Liver (tissue), 9 donors: Measurements from ENCODE around the gene PTGIS. TPM values are rescaled to one million over a fixed set of nuclear protein-coding genes. Genes with fewer than 3 reads are reported as not detected.

Experiments used
- DNase-seq: peaks from one replicate; pipeline ENCODE4 v3.0.0-alpha.2; 2017; ENCODE audit warnings: low spot score
- H3K27ac ChIP-seq, 2 donors: one replicate each; pipeline ENCODE4 v1.7.0; 2013; ENCODE audit warnings: inconsistent platforms in 2 of 2, low read length in 2 of 2, control low read depth in 1 of 2, low read depth in 1 of 2, mild to moderate bottlenecking in 1 of 2
- H3K27me3 ChIP-seq, 4 donors: one replicate each; pipeline versions ENCODE4 v1.6.1 to v1.7.0; 2013; ENCODE audit warnings: low read length in 3 of 4, inconsistent platforms in 1 of 4, mild to moderate bottlenecking in 1 of 4, moderate library complexity in 1 of 4; ENCODE audit not compliant: control insufficient read depth in 4 of 4, insufficient read depth in 4 of 4
- H3K36me3 ChIP-seq, 4 donors: one replicate each; pipeline versions ENCODE4 v1.6.1 to v1.7.0; 2013; ENCODE audit warnings: low read length in 3 of 4, mild to moderate bottlenecking in 3 of 4, low read depth in 1 of 4, moderate library complexity in 1 of 4; ENCODE audit not compliant: control insufficient read depth in 4 of 4, insufficient read depth in 3 of 4
- H3K4me1 ChIP-seq, 4 donors: one replicate each; pipeline versions ENCODE4 v1.6.1 to v1.7.0; 2013; ENCODE audit warnings: low read length in 3 of 4, mild to moderate bottlenecking in 3 of 4, moderate library complexity in 1 of 4; ENCODE audit not compliant: control insufficient read depth in 4 of 4, insufficient read depth in 4 of 4
- H3K4me3 ChIP-seq, 3 donors: one replicate each; pipeline versions ENCODE4 v1.6.1 to v1.7.0; 2013; ENCODE audit warnings: low read length in 3 of 3, control low read depth in 1 of 3, low read depth in 1 of 3, mild to moderate bottlenecking in 1 of 3
- H3K9ac ChIP-seq, 2 donors: one replicate each; pipeline ENCODE4 v1.7.0; 2013; ENCODE audit warnings: low read length in 2 of 2, mild to moderate bottlenecking in 2 of 2, moderate library complexity in 2 of 2, control low read depth in 1 of 2, low read depth in 1 of 2
- H3K9me3 ChIP-seq, 4 donors: one replicate each; pipeline versions ENCODE4 v1.6.1 to v1.7.0; 2013; ENCODE audit warnings: low read length in 3 of 4; ENCODE audit not compliant: control insufficient read depth in 4 of 4
- CTCF ChIP-seq: fragments of 150-350 bp; IDR thresholded peaks from 2 replicates; pipeline ENCODE4 v1.5.1; 2017; ENCODE audit warnings: improper control_type of control experiment, low read depth, low read length; ENCODE audit not compliant: missing input control
- EGR1 ChIP-seq, 2 donors: IDR thresholded peaks; 2 replicates each; pipeline ENCODE4 v1.6.1; 2016 to 2018; ENCODE audit warnings: antibody characterized with exemption in 2 of 2, low read depth in 2 of 2
- FOXA1 ChIP-seq: IDR thresholded peaks from 2 replicates; pipeline ENCODE4 v1.6.1; 2016; ENCODE audit warnings: antibody characterized with exemption
- HNF4A ChIP-seq, 2 donors: conservative IDR thresholded peaks; 2 replicates each; pipeline ENCODE4 v1.6.1; 2016; ENCODE audit warnings: antibody characterized with exemption in 2 of 2, mild to moderate bottlenecking in 2 of 2
- JUND ChIP-seq, 2 donors: IDR thresholded peaks; 2 replicates each; pipeline ENCODE4 v1.6.1; 2016; ENCODE audit warnings: antibody characterized with exemption in 2 of 2
- NR2F2 ChIP-seq: IDR thresholded peaks from 2 replicates; pipeline ENCODE4 v1.6.1; 2016; ENCODE audit warnings: antibody characterized with exemption
- RAD21 ChIP-seq, 2 donors: IDR thresholded peaks; 2 replicates each; pipeline ENCODE4 v1.6.1; 2016; ENCODE audit warnings: antibody characterized with exemption in 2 of 2, mild to moderate bottlenecking in 2 of 2
- REST ChIP-seq: IDR thresholded peaks from 2 replicates; pipeline ENCODE4 v1.6.1; 2016; ENCODE audit warnings: antibody characterized with exemption, mild to moderate bottlenecking
- RXRA ChIP-seq, 2 donors: IDR thresholded peaks; 2 replicates each; pipeline ENCODE4 v1.6.1; 2017 to 2018; ENCODE audit warnings: antibody characterized with exemption in 2 of 2, mild to moderate bottlenecking in 1 of 2
- SP1 ChIP-seq: IDR thresholded peaks from 2 replicates; pipeline ENCODE4 v1.6.1; 2018; ENCODE audit warnings: antibody characterized with exemption, mild to moderate bottlenecking
- YY1 ChIP-seq: IDR thresholded peaks from 2 replicates; pipeline ENCODE4 v1.6.1; 2016; ENCODE audit warnings: antibody characterized with exemption, mild to moderate bottlenecking
- WGBS: extraction: QIAGEN DNeasy Blood & Tissue Kit; methylation state at CpG from one replicate; pipeline ENCODE4 v1.1.7; 2013; 5-methylcytosine and 5-hydroxymethylcytosine counted together
- polyA plus RNA-seq, 2 donors: library from polyadenylated mRNA; stranded (reverse) in 1 of 2; unstranded in 1 of 2; fragments of 200-250 nt in 1 of 2; fragments of >200 nt in 1 of 2; fragmentation: Nextera tagmentation in 1 of 2; extraction: Ambion mirVana in 1 of 2; gene quantifications; one replicate each; pipeline versions ENCODE4 v1.2.1 to v1.2.3, GENCODE V29; 2013 to 2015
- total RNA-seq, 2 donors: library from RNA; depleted of rRNA; stranded (reverse); fragments of >200 nt; gene quantifications; one replicate each; pipeline ENCODE4 v1.2.3, GENCODE V29; 2014
- TF ChIP-seq, protein P1 (sequence below): IDR thresholded peaks from 2 replicates; pipeline ENCODE4 v1.6.1; 2016; ENCODE audit warnings: antibody characterized with exemption
- TF ChIP-seq, protein P2 (sequence below): IDR thresholded peaks from 2 replicates; pipeline ENCODE4 v1.6.1; 2016; ENCODE audit warnings: antibody characterized with exemption
- TF ChIP-seq, protein P3 (sequence below): IDR thresholded peaks from 2 replicates; pipeline ENCODE4 v1.6.1; 2016; ENCODE audit warnings: antibody characterized with exemption
- donor health status: healthy.
- donor health status: healthy.
- donor health status: healthy.
- donor health status: healthy.
- donor health status: healthy.

The PTGIS gene
- total and polyA plus RNA-seq, 4 donors: 2.2 to 6.3 (median 3.8) TPM

- no peak for DNase-seq
- H3K27ac ChIP-seq: peak overlapping the region in 1 of 2 donors; percentile 51
- 68% methylated on average over 12 of the region's 12 CpGs for WGBS
- no peak overlapping the region for H3K4me3 ChIP-seq
- H3K9me3 ChIP-seq: no peaks in the 10 kb centered on the region
- no peaks in the 10 kb centered on the region for H3K36me3 ChIP-seq
- no peak for TF ChIP-seq FOXA1
- TF ChIP-seq EGR1 (IDR thresholded peaks at IDR 0.05; ENCODE audit: low read depth in 2 of 2): no peak
- TF ChIP-seq RAD21 (IDR thresholded peaks at IDR 0.05): no peak
- no peak for TF ChIP-seq REST
- TF ChIP-seq SP1: no peak
- peak; percentile 17 to 45 for TF ChIP-seq RXRA (IDR thresholded peaks at IDR 0.05)
- peak; percentile 86 for TF ChIP-seq NR2F2
- no peak for TF ChIP-seq CTCF
- TF ChIP-seq, protein P1, sequence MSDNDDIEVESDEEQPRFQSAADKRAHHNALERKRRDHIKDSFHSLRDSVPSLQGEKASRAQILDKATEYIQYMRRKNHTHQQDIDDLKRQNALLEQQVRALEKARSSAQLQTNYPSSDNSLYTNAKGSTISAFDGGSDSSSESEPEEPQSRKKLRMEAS: no peak
- TF ChIP-seq HNF4A (conservative IDR thresholded peaks at IDR 0.05): peak; percentile 22 to 42
- no peak for TF ChIP-seq JUND (IDR thresholded peaks at IDR 0.05)
- H3K27me3 ChIP-seq: no peaks in the 10 kb centered on the region
- H3K4me1 ChIP-seq: no peaks in the 10 kb centered on the region
- no peak overlapping the region for H3K9ac ChIP-seq
Observed at GRCh38 chr20:49594143-49594930, 26.4 kb upstream of the PTGIS start.

- Histone ChIP-seq H3K27me3 (no peaks in the 10 kb centered on the region), H3K36me3 (no peaks in the 10 kb centered on the region), H3K4me1 (no peaks in the 10 kb centered on the region), H3K9me3 (no peaks in the 10 kb centered on the region), H3K27ac (peak overlapping the region; percentile 16 to 51), H3K9ac (no peak overlapping the region), H3K4me3 (no peak overlapping the region)
- WGBS: 85% methylated on average over 15 of the region's 15 CpGs
- DNase-seq: no peak
- TF ChIP-seq SP1 (no peak), JUND (IDR thresholded peaks at IDR 0.05) (no peak), YY1 (no peak), EGR1 (IDR thresholded peaks at IDR 0.05; ENCODE audit: low read depth in 2 of 2) (no peak), CTCF (no peak)
- TF ChIP-seq, protein P1: no peak
- TF ChIP-seq, protein P2, sequence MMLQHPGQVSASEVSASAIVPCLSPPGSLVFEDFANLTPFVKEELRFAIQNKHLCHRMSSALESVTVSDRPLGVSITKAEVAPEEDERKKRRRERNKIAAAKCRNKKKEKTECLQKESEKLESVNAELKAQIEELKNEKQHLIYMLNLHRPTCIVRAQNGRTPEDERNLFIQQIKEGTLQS: no peak
- TF ChIP-seq, protein P3, sequence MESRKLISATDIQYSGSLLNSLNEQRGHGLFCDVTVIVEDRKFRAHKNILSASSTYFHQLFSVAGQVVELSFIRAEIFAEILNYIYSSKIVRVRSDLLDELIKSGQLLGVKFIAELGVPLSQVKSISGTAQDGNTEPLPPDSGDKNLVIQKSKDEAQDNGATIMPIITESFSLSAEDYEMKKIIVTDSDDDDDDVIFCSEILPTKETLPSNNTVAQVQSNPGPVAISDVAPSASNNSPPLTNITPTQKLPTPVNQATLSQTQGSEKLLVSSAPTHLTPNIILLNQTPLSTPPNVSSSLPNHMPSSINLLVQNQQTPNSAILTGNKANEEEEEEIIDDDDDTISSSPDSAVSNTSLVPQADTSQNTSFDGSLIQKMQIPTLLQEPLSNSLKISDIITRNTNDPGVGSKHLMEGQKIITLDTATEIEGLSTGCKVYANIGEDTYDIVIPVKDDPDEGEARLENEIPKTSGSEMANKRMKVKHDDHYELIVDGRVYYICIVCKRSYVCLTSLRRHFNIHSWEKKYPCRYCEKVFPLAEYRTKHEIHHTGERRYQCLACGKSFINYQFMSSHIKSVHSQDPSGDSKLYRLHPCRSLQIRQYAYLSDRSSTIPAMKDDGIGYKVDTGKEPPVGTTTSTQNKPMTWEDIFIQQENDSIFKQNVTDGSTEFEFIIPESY: no peak
Observed at GRCh38 chr20:49593466-49594142, 25.7 kb upstream of the PTGIS start.
